ENCODE results near the gene PSMB2. TPM values are rescaled to one million over a fixed set of nuclear protein-coding genes. Genes with fewer than 3 reads are reported as not detected.
"Not testable (repeated sequence)": the region's sequence is repeated elsewhere in the genome, so short reads cannot be mapped to it uniquely, and the experiment has no call there.

Gene PSMB2
- polyA plus RNA-seq, 2 of the 4 experiments (the other 2 are of a cell fraction) = 84.6 to 88.3 TPM

DNA sequence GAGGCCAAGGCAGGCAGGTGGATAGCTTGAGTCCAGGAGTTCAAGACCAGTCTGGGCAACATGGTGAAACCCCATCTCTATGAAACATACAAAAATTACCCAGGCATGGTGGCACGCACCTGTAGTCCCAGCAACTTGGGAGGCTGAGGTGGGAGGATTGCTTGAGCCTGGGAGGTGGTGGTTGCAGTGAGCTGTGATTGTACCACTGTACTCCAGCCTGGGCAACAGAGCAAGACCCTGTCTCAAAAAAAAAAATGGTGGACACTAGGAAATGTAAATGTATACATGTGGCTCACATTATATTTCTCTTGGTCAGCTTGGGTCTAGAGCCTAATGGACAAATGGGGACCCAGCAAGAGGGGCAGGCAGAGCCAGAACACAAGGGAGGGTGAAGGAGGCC is 55.5 kb downstream of the PSMB2 start:
- CTCF ChIA-PET = interaction anchor here (1.0 to 2.8 kb wide), 3 partner anchors 17 to 141 kb away, joined by 6 to 15 read pairs (median 7); no protein-coding TSS in a partner anchor
- ATAC-seq; H3K4me2 ChIP-seq; H3K4me1 ChIP-seq; FAIRE-seq; POLR2A ChIA-PET; H3K4me3 ChIP-seq; DNase-seq (ENCODE audit: low read depth in 1 of 2, low spot score in 1 of 2); H3K9me3 ChIP-seq; H3K27ac ChIP-seq: not testable (repeated sequence)
- WGBS (ENCODE audit: missing lambda C conversion rate) = 88% methylated on average over 1 of the region's 1 CpG

GRCh38 chr1:35585281-35585680 is 56.0 kb downstream of the PSMB2 start:
- Histone ChIP-seq H3K27ac (no peak overlapping the region), H3K9me3 (no peaks in the 10 kb centered on the region), H3K4me1 (no peaks in the 10 kb centered on the region), H3K4me2 (no peak overlapping the region), H3K4me3 (no peak overlapping the region)
- no peak for FAIRE-seq
- TF ChIP-seq ATOH8 (CRISPR knock-in tag; IDR thresholded peaks at IDR 0.05; ENCODE audit: low read depth) (no peak), MYC (IDR thresholded peaks at IDR 0.05; ENCODE audit: borderline replicate concordance, low read length) (no peak), EHMT2 (IDR thresholded peaks at IDR 0.05; ENCODE audit: low read depth) (no peak), TFCP2L1 (CRISPR knock-in tag; IDR thresholded peaks at IDR 0.05) (no peak), FOXS1 (CRISPR knock-in tag; IDR thresholded peaks at IDR 0.05) (no peak), ZC3H11A (IDR thresholded peaks at IDR 0.05) (no peak), CBX8 (IDR thresholded peaks at IDR 0.05) (no peak), KDM5A (IDR thresholded peaks at IDR 0.05) (no peak), HOXB5 (CRISPR knock-in tag; IDR thresholded peaks at IDR 0.05) (no peak), RFX5 (IDR thresholded peaks at IDR 0.05) (no peak), E2F6 (IDR thresholded peaks at IDR 0.05; ENCODE audit: borderline replicate concordance, low read depth) (no peak), JUNB (IDR thresholded peaks at IDR 0.05) (no peak), BHLHE40 (IDR thresholded peaks at IDR 0.05; ENCODE audit: low read depth, low read length) (no peak), JUN (IDR thresholded peaks at IDR 0.05) (no peak), ZNF302 (CRISPR knock-in tag; IDR thresholded peaks at IDR 0.05) (no peak), MAZ (IDR thresholded peaks at IDR 0.05; ENCODE audit: borderline replicate concordance, low read depth, low read length) (no peak), SREBF2 (IDR thresholded peaks at IDR 0.05) (no peak), CEBPB (IDR thresholded peaks at IDR 0.05) (no peak)
- TF ChIP-seq, protein P1, sequence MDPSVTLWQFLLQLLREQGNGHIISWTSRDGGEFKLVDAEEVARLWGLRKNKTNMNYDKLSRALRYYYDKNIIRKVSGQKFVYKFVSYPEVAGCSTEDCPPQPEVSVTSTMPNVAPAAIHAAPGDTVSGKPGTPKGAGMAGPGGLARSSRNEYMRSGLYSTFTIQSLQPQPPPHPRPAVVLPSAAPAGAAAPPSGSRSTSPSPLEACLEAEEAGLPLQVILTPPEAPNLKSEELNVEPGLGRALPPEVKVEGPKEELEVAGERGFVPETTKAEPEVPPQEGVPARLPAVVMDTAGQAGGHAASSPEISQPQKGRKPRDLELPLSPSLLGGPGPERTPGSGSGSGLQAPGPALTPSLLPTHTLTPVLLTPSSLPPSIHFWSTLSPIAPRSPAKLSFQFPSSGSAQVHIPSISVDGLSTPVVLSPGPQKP (IDR thresholded peaks at IDR 0.05; ENCODE audit: low read depth, low read length) = no peak
- ATAC-seq = no peak
- DNase-seq (ENCODE audit: low read depth in 1 of 2, low spot score in 1 of 2) = no peak
- CTCF ChIA-PET = interaction anchor here (1.0 to 2.8 kb wide), 3 partner anchors 16 to 142 kb away, joined by 6 to 15 read pairs (median 7); no protein-coding TSS in a partner anchor
- 78% methylated on average over 3 of the region's 3 CpGs for WGBS (ENCODE audit: missing lambda C conversion rate)
- POLR2A ChIA-PET = no interaction called here

- CTCF ChIA-PET = interaction anchor here (0.7 to 2.5 kb wide), 4 partner anchors 13 to 442 kb away, joined by 3 to 11 read pairs (median 4); no protein-coding TSS in a partner anchor
- DNase-seq (ENCODE audit: low read depth in 1 of 2, low spot score in 1 of 2); POLR2A ChIA-PET; FAIRE-seq; H3K9me3 ChIP-seq; H3K27ac ChIP-seq; H3K4me2 ChIP-seq; H3K4me3 ChIP-seq; H3K4me1 ChIP-seq; ATAC-seq: not testable (repeated sequence)
- WGBS (ENCODE audit: missing lambda C conversion rate) = 90% methylated on average over 9 of the region's 9 CpGs
Observed at GRCh38 chr1:35581621-35582020, 59.7 kb downstream of the PSMB2 start.

DNA sequence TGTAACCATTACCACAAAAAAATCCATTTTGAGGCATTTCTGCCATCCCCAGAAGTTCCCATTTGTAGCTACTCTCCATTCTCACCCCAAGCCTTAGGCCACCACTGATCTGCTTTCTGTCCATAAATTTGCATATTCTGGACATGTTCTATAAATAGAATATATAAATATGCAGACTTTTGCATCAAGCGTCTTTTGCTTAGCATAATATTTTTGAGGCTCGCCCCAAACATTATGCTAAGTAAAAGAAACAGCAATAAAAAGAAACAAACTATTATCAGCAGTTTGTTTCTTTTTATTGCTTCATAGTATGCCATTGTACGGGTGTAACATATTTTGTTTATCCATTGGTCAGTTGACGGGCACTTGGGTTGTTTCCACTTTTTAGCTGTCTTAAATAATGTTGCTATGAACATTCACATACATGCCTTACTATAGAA is 60.4 kb downstream of the PSMB2 start:
- FAIRE-seq (no peak), ATAC-seq (no peak), DNase-seq (ENCODE audit: low read depth in 1 of 2, low spot score in 1 of 2) (no peak)
- TF ChIP-seq ZFP36 (IDR thresholded peaks at IDR 0.05; ENCODE audit: borderline replicate concordance, partially characterized antibody) = no peak
- no peak for TF ChIP-seq FOXS1 (CRISPR knock-in tag; IDR thresholded peaks at IDR 0.05)
- no peak overlapping the region for H3K4me2 ChIP-seq
- no peak overlapping the region for H3K4me3 ChIP-seq
- 66% methylated on average over 4 of the region's 4 CpGs for WGBS (ENCODE audit: missing lambda C conversion rate)
- no peaks in the 10 kb centered on the region for H3K9me3 ChIP-seq
- no peaks in the 10 kb centered on the region for H3K4me1 ChIP-seq
- H3K27ac ChIP-seq = no peak overlapping the region
- ChIA-PET POLR2A (no interaction called here), CTCF (interaction anchor here (1.2 to 2.5 kb wide), 2 partner anchors 12 to 146 kb away, joined by 3 to 11 read pairs; no protein-coding TSS in a partner anchor)
